ENCODE data around the gene SLC1A7.

Gene SLC1A7

DNA sequence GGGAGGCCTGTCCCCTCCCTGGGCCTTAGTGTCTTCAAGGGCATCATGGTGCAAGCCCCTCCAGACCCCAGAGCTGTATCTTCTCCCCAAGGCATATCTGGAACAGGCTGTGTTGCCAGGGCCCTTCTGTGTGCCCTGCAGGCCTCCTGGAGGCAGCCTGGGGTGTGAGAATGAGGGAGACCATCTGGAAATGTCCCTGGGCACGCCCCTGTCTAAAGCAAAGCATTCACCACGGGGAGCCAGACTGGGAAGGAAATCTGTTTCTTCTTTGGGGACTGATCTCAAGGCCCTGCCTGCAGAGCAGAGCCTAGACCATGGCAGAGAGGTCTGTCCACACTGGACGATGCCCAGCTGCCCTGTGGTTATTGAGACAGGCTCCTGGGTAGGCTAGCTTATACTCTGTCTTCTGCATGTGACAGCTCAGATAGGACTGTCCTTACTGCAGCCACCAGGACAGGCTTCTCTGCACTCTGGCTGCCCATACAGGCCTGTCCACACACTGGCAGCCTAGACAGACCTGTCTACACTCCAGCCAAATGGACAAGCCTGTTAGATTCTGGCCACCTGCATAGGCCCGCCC, 55.9 kb downstream of the SLC1A7 start:
- H3K4me1 Mint-ChIP-seq (ENCODE audit: low read depth): no peaks in the 10 kb centered on the region
- no peak overlapping the region for H3K4me3 Mint-ChIP-seq
- no peaks in the 10 kb centered on the region for H3K9me3 Mint-ChIP-seq
- no peaks in the 10 kb centered on the region for H3K27me3 Mint-ChIP-seq
- no peak overlapping the region for H3K27ac Mint-ChIP-seq
- H3K36me3 Mint-ChIP-seq (ENCODE audit: low read depth): no peaks in the 10 kb centered on the region

DNA sequence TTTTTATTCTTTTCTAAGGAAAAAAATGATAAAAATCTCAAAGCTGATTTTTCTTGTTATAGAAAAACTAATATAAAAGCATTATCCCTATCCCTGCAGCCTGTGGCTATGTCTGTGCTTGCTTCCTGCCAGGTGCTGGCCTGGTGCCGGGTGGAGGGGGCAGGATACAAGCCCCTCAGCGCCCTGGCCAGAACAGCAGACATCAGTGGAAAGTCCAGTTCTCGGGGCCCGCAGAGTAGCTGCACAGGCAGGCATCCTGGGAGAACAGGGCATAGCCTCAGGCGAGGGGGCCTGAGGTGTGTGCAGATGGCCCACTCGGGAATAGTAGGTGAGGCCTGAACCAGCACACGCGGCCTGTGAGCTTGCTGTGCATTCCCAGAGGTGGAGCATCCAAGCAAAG, 57.0 kb downstream of the SLC1A7 start:
- Mint-ChIP-seq H3K4me1 (ENCODE audit: low read depth) (no peaks in the 10 kb centered on the region), H3K4me3 (no peak overlapping the region), H3K27me3 (no peaks in the 10 kb centered on the region), H3K27ac (no peak overlapping the region), H3K36me3 (ENCODE audit: low read depth) (no peaks in the 10 kb centered on the region), H3K9me3 (no peaks in the 10 kb centered on the region)

DNA sequence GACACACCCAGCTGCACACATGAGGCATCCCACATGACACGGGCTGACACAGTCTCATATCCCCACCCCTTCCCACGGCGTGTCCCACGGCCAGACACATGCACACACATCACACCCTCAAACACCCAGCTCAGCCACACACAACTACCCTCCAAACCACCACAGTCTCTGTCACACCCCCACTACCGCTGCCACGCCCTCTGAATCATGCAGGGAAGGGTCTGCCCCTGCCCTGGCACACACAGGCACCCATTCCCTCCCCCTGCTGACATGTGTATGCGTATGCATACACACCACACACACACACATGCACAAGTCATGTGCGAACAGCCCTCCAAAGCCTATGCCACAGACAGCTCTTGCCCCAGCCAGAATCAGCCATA, 57.9 kb downstream of the SLC1A7 start:
- no peaks in the 10 kb centered on the region for H3K36me3 Mint-ChIP-seq (ENCODE audit: low read depth)
- no peak overlapping the region for H3K4me3 Mint-ChIP-seq
- H3K9me3 Mint-ChIP-seq: no peaks in the 10 kb centered on the region
- no peaks in the 10 kb centered on the region for H3K4me1 Mint-ChIP-seq (ENCODE audit: low read depth)
- no peak overlapping the region for H3K27ac Mint-ChIP-seq
- no peaks in the 10 kb centered on the region for H3K27me3 Mint-ChIP-seq

DNA sequence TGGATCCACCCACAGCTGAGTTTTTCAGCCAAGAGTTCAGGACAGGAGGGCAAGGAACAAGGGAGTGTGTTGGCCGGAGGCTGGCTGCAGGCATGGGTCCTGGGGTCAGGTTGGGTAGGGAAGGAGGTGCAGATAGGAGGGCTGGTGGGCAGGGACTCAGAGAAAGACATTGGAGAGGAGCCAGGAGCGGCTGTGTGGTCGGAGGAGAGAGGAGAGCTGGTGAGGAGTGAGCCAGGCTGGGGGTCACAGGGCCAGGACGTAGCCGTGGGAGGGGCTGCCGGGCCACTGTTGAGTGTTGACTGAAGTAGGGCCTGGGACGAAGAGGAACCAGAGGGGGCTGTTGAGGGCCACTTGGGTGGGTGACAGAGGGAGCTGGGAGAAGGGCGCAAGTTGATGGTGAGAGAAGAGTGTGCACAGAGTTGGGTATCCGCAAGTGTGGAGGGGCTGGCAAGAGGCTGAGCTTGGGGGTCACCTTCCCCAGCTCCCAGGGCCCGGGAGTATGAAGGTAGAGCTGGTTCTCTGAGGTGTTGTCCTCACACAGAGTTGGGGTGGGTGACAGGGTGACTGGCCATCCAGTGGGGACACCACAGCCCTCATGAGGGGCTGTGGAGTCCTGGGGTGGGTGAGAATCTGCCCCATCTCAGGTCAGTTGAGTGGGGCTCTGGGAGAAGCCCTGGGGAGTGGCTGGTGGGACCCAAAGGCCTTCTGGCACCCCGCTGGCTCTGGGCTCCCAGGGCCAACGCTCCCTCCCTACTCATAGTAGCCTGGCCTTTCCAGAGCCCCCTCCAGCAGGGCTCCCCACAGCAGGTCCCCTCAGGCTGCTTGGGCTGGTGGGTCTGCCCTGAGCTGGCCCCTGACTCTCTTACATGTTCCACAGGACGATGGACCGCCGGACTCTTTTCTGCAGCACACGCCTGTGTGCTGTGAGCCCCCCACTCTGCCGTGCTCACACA, 58.5 kb downstream of the SLC1A7 start:
- Mint-ChIP-seq H3K27ac (no peak overlapping the region), H3K9me3 (no peaks in the 10 kb centered on the region), H3K36me3 (ENCODE audit: low read depth) (no peaks in the 10 kb centered on the region), H3K27me3 (no peaks in the 10 kb centered on the region), H3K4me3 (no peak overlapping the region), H3K4me1 (ENCODE audit: low read depth) (no peaks in the 10 kb centered on the region)

DNA sequence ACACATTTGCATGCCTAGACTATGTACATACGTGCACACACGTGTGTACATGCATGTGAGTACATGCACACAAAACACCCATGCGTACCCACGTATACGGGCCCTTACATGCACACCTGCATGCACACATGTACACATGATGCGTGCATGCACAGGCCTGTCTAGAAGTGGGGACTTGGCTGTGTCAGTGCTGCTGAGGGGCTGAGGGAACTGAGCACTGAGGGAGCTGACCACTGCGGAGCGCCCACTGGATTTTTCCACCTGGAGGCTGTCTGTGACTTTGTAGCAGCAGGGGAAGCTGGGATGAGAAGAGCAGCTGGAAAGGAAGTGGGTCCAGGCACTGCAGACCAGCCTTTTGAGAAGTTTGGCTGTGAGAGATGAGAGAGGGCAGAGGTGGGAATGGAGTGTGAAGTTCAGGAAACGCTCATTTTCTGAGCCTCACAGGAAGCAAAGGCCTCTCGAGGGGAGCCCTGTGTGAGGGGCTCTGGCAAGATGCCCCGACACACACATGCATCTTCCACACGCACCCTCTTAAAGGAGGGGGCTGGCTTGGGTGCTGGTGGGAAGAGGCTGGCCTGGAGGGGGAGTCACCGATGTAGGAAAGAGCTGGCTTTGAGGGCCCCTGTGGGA, 59.5 kb downstream of the SLC1A7 start:
- Mint-ChIP-seq H3K27me3 (no peaks in the 10 kb centered on the region), H3K27ac (no peak overlapping the region), H3K36me3 (ENCODE audit: low read depth) (no peaks in the 10 kb centered on the region), H3K4me1 (ENCODE audit: low read depth) (no peaks in the 10 kb centered on the region), H3K9me3 (no peaks in the 10 kb centered on the region), H3K4me3 (no peak overlapping the region)

DNA sequence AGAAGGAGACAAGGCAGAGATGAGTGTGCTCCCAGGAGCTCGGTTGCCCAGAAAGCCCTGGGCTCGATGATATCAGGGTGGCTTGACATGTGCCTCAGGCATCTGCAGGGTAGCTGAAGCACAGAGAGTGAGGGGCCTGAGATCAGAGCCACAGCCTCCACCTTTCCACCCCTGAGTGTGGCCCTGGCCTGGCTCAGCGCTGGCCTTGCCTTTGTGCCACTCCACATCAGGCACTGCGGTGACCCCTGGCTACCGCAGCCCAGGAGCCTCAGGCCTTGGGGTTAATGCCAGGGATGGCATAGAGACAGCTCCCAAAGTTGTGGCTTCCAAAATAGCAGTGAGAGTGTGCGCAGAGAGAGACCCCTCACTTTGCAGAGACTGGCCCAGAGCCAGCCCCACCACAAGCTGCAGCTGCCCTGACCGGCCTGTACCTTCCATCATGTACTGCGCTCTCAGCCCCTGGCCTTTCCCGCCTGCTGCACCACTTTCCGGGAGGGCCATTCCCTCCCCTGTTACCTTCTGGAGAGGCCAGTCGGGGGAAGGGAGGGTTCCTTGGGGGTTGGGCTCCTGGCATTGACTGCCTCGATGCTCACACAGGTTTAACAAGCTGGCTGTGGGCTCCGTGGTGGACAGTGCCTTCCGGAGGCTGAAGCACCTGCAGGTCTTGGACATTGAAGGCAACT, 60.9 kb downstream of the SLC1A7 start:
- no peak overlapping the region for H3K4me3 Mint-ChIP-seq
- H3K27me3 Mint-ChIP-seq: no peaks in the 10 kb centered on the region
- no peak overlapping the region for H3K27ac Mint-ChIP-seq
- no peaks in the 10 kb centered on the region for H3K4me1 Mint-ChIP-seq (ENCODE audit: low read depth)
- no peaks in the 10 kb centered on the region for H3K9me3 Mint-ChIP-seq
- H3K36me3 Mint-ChIP-seq (ENCODE audit: low read depth): no peaks in the 10 kb centered on the region

DNA sequence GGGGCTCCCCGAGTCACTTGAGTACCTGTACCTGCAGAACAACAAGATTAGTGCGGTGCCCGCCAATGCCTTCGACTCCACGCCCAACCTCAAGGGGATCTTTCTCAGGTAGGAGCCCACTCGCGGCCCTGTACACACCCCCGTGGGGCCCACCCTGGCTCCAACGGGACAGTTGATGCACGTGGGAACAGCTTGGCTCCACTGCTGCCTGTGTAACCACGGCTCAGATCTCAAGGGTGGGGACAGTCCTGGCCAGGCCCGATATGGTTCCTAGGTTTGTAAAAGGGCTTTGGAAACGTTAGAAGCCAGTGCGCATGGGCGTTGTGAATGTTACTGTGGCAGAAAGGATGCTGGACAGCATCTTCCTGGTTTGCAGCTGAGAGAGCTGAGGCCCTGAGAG, 61.7 kb downstream of the SLC1A7 start:
- no peaks in the 10 kb centered on the region for H3K9me3 Mint-ChIP-seq
- H3K27me3 Mint-ChIP-seq: no peaks in the 10 kb centered on the region
- H3K27ac Mint-ChIP-seq: no peak overlapping the region
- H3K4me1 Mint-ChIP-seq (ENCODE audit: low read depth): no peaks in the 10 kb centered on the region
- no peaks in the 10 kb centered on the region for H3K36me3 Mint-ChIP-seq (ENCODE audit: low read depth)
- H3K4me3 Mint-ChIP-seq: no peak overlapping the region

DNA sequence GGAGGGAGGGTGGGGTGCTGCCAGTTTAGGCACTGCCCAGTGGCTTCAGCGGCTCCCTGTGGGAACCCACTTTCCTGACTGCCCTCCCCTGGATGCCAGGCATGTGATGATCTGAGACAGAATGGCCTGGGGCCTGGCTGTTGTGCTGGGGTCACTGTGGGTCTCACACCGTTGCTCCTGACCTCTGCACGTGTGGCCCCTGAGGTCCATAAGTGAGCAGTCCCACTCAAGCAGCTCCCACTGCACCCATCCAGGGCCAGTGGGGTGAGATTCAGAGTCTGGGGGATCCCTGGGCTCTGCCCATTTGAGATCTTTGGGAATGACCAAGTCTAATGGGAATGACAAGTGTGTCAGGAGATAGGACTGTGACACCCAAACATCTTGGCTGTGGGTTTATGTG, 62.4 kb downstream of the SLC1A7 start:
- H3K9me3 Mint-ChIP-seq: no peaks in the 10 kb centered on the region
- no peak overlapping the region for H3K4me3 Mint-ChIP-seq
- H3K4me1 Mint-ChIP-seq (ENCODE audit: low read depth): no peaks in the 10 kb centered on the region
- H3K27ac Mint-ChIP-seq: no peak overlapping the region
- H3K27me3 Mint-ChIP-seq: no peaks in the 10 kb centered on the region
- no peaks in the 10 kb centered on the region for H3K36me3 Mint-ChIP-seq (ENCODE audit: low read depth)

DNA sequence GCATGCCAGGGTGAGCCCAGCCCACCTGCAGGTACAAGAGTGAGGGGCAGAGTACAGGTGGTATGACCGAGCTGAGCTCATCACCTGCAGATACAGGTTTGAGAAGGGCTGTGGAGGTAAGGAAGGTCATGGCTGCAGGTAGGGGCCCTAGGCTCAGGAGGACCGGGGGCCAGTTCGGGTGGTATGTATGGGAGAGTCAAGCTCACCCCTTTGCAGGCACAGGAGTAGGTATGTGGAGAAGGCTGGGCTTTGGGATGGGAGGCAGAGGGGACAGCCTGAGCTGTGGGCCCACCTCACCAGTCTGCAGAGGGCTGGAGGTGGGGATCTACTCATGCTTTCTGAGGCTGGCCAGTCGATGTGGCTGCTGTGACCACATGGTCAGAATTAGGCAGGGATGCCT, 63.2 kb downstream of the SLC1A7 start:
- no peaks in the 10 kb centered on the region for H3K9me3 Mint-ChIP-seq
- H3K4me1 Mint-ChIP-seq (ENCODE audit: low read depth): no peaks in the 10 kb centered on the region
- H3K27ac Mint-ChIP-seq: no peak overlapping the region
- no peak overlapping the region for H3K4me3 Mint-ChIP-seq
- H3K36me3 Mint-ChIP-seq (ENCODE audit: low read depth): no peaks in the 10 kb centered on the region
- H3K27me3 Mint-ChIP-seq: no peaks in the 10 kb centered on the region

DNA sequence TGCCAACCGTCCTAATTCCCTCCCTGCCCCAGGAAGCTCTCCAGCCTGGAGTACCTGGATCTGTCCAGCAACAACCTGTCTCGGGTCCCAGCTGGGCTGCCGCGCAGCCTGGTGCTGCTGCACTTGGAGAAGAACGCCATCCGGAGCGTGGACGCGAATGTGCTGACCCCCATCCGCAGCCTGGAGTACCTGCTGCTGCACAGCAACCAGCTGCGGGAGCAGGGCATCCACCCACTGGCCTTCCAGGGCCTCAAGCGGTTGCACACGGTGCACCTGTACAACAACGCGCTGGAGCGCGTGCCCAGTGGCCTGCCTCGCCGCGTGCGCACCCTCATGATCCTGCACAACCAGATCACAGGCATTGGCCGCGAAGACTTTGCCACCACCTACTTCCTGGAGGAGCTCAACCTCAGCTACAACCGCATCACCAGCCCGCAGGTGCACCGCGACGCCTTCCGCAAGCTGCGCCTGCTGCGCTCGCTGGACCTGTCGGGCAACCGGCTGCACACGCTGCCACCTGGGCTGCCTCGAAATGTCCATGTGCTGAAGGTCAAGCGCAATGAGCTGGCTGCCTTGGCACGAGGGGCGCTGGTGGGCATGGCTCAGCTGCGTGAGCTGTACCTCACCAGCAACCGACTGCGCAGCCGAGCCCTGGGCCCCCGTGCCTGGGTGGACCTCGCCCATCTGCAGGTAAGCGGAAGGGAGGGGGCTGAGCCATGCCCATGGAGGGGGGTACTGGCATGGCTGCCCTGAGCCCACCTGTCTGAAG, 63.9 kb downstream of the SLC1A7 start:
- Mint-ChIP-seq H3K4me3 (no peak overlapping the region), H3K4me1 (ENCODE audit: low read depth) (no peaks in the 10 kb centered on the region), H3K36me3 (ENCODE audit: low read depth) (no peaks in the 10 kb centered on the region), H3K9me3 (no peaks in the 10 kb centered on the region), H3K27ac (no peak overlapping the region), H3K27me3 (no peaks in the 10 kb centered on the region)

DNA sequence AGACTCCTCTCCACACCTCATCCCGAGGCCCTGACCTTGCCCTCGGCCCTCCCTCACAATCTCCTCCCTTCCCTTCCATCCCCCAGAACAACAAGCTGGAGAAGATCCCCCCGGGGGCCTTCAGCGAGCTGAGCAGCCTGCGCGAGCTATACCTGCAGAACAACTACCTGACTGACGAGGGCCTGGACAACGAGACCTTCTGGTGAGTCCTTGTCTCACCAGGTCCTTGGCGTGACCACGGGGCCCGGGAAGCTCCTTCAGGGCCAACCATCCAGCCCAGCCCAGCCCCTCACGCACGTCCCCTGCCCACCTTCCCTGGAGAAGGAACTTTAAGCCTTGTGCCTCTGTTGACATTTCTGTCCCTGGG, 64.9 kb downstream of the SLC1A7 start:
- H3K27ac Mint-ChIP-seq: no peak overlapping the region
- no peaks in the 10 kb centered on the region for H3K9me3 Mint-ChIP-seq

DNA sequence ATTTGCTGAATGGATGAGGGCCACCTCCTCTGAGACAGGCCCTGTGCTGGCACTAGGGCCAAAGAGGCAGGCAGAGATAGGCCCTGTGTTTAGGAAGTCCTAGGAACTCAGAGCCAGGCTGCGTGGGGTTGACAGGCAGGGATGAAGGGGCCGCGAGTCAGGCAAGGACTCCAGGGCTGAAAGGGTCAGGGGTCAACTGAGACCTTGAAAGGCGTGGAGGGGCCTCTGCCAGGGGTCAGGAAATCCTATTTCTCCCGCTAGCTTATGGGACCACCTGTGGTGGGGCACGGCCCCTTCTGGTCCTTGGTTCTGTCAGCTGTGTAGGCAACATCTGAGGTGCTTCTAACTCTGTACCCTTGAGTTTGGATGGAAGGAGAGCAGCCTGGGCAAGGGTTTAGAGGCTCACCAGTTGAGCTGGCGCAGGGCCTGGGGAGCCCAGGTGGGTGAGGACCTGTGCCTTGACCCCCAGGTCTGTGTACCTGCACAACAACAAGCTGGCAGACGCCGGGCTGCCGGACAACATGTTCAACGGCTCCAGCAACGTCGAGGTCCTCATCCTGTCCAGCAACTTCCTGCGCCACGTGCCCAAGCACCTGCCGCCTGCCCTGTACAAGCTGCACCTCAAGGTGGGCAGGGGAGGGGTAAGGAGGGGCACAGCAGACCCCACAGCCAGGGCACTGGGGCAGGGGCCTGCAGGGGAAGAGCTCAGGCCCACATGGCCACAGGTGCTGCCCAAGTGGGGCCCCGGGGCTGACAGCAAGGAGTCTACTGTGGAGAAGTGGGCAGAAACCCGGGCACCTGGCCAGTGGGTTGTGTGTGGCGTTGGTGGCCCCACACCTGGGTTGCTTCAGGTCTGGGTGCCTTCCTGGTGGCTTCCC, 65.5 kb downstream of the SLC1A7 start:
- no peak overlapping the region for H3K27ac Mint-ChIP-seq
- no peaks in the 10 kb centered on the region for H3K27me3 Mint-ChIP-seq
- no peak overlapping the region for H3K4me3 Mint-ChIP-seq

More for the DNA sequence above, 64.9 kb downstream of the SLC1A7 start:
- Mint-ChIP-seq H3K4me3 (no peak overlapping the region), H3K27me3 (no peaks in the 10 kb centered on the region), H3K4me1 (ENCODE audit: low read depth) (no peaks in the 10 kb centered on the region), H3K36me3 (ENCODE audit: low read depth) (no peaks in the 10 kb centered on the region)

DNA sequence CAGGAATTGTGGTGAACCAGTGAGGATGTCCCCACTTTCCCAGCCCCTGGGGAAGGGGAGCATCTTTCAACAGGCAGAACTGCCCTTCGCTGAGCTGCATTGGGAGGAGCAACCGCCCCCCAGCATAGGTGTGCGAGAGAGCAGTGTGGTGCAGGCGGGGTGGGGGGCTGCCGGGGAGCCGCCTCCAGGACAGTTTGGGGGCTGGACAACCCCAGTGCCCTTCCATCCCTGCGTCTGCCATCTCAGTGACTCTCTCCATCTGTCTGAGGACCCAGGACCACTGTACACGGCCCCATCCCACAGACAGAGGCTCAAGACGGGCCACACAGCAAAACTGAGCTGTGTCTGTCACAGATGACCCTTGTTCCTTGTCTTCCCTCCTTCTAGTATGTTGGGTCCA, 66.3 kb downstream of the SLC1A7 start:
- H3K4me1 Mint-ChIP-seq (ENCODE audit: low read depth): no peaks in the 10 kb centered on the region
- no peaks in the 10 kb centered on the region for H3K27me3 Mint-ChIP-seq
- H3K9me3 Mint-ChIP-seq: no peaks in the 10 kb centered on the region
- H3K27ac Mint-ChIP-seq: no peak overlapping the region
- no peak overlapping the region for H3K4me3 Mint-ChIP-seq
- no peaks in the 10 kb centered on the region for H3K36me3 Mint-ChIP-seq (ENCODE audit: low read depth)

More for the DNA sequence above, 65.5 kb downstream of the SLC1A7 start:
- no peaks in the 10 kb centered on the region for H3K9me3 Mint-ChIP-seq
- H3K36me3 Mint-ChIP-seq (ENCODE audit: low read depth): no peaks in the 10 kb centered on the region
- H3K4me1 Mint-ChIP-seq (ENCODE audit: low read depth): no peaks in the 10 kb centered on the region

DNA sequence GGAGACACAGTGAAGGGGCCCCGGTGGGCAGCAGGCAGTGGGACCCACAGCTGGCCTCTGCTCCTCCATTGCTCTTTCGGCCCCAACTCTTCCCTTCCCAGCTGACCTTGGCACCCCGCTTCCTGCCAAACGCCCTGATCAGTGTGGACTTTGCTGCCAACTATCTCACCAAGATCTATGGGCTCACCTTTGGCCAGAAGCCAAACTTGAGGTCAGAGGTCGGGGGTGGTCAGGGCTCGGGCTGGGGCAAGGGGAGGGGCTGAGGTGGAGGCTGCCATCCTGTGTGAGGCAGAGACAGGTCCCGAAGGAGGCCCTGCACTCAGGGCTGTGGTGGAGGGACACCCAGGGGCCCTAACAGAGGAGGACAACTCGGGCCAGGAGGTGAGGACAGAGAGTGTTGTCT, 66.7 kb downstream of the SLC1A7 start:
- H3K4me3 Mint-ChIP-seq: no peak overlapping the region
- no peaks in the 10 kb centered on the region for H3K27me3 Mint-ChIP-seq
- no peak overlapping the region for H3K27ac Mint-ChIP-seq
- H3K9me3 Mint-ChIP-seq: no peaks in the 10 kb centered on the region
- H3K4me1 Mint-ChIP-seq (ENCODE audit: low read depth): no peaks in the 10 kb centered on the region
- no peaks in the 10 kb centered on the region for H3K36me3 Mint-ChIP-seq (ENCODE audit: low read depth)
